Choroid plexus epithelial cell (primary cell): ENCODE data around the gene PICALM.

ENCODE experiments used
- DNase-seq: peaks from one replicate; pipeline ENCODE4 v3.0.0-alpha.2; 2010; ENCODE audit warnings: low read depth
- H3K4me3 ChIP-seq: 2 replicates; pipeline ENCODE4 v1.5.1; 2011; ENCODE audit warnings: low read depth, mild to moderate bottlenecking, control low read depth, low read length, moderate library complexity
- TF ChIP-seq, protein P1 (sequence below): conservative IDR thresholded peaks from 2 replicates; pipeline ENCODE4 v1.5.1; 2011; ENCODE audit warnings: low read depth, mild to moderate bottlenecking, control low read depth, inconsistent platforms, low read length, moderate library complexity

Gene PICALM

GRCh38 chr11:86061483-86062205 lies 7.2 kb downstream of the PICALM start:
- no peak for DNase-seq
- TF ChIP-seq, protein P1, sequence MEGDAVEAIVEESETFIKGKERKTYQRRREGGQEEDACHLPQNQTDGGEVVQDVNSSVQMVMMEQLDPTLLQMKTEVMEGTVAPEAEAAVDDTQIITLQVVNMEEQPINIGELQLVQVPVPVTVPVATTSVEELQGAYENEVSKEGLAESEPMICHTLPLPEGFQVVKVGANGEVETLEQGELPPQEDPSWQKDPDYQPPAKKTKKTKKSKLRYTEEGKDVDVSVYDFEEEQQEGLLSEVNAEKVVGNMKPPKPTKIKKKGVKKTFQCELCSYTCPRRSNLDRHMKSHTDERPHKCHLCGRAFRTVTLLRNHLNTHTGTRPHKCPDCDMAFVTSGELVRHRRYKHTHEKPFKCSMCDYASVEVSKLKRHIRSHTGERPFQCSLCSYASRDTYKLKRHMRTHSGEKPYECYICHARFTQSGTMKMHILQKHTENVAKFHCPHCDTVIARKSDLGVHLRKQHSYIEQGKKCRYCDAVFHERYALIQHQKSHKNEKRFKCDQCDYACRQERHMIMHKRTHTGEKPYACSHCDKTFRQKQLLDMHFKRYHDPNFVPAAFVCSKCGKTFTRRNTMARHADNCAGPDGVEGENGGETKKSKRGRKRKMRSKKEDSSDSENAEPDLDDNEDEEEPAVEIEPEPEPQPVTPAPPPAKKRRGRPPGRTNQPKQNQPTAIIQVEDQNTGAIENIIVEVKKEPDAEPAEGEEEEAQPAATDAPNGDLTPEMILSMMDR: no peak
- H3K4me3 ChIP-seq: no peak overlapping the region

GRCh38 chr11:86060544-86060943 lies 8.3 kb downstream of the PICALM start:
- no peak for DNase-seq
- TF ChIP-seq, protein P1: no peak
- no peak overlapping the region for H3K4me3 ChIP-seq

DNA sequence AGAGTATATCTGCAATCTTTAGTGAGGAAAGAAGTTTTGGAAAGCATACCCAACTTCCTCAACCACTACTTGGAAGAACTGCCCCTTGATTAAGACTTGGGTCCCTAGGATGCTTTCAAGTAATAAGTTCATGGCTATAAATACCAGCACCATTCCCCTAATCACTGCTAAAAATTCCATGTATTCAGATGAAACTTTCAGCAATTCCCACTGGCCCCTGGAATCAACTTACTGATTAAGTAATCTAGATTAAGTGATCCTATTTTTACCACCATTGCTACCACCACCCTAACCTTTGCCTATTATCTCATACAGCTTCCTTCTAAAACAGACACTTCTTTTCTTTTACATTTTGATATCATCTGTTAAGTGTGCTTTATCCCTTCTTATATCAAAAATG lies 10.5 kb downstream of the PICALM start:
- DNase-seq: no peak
- TF ChIP-seq, protein P1: no peak
- H3K4me3 ChIP-seq: no peak overlapping the region

- TF ChIP-seq, protein P1: no peak
- no peak for DNase-seq
Observed at GRCh38 chr11:86056351-86056854, 12.5 kb downstream of the PICALM start.

DNA sequence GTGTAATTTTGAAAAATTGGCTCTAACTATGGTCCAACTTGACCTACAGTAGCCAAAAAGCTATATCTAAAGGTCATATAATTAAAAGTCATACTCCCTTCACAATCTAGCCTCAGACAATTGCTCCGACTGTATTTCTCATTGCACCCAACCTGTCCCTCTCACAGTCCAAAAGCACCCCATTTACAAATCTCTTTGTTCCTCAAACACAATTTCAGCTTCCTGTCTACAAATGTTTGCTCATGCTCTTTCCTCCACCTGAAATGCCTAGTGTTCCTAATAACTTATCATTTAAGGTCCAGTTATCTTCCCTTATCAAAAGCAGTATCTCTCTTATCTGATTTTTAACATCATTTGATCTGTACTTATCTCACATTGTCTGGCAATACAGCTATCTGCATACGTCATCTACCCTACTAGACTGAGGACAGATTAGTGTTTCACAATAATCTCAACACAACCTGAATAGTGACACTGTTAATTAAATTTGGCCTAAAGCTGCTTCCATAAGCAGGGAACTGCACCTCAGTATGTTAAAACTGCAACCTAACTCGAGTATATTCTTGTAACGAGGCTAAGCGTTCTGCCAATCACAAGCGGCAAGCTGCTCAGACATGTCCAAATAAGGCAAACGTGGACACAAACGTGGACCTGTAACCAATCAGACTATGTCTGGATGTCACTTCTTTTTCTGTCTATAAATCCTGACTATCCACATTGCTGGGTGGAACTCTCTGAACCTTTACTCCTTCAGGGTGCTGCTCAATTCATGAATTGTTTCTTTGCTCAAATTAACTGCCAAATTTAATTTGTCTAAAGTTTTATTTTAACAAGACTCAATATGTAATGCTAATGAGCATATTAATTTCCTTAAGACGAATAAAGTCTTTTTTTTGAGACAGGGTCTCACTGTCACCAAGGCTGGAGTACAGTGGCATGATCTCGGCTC lies 15.9 kb downstream of the PICALM start:
- H3K4me3 ChIP-seq: no peak overlapping the region
- DNase-seq: no peak
- TF ChIP-seq, protein P1: no peak

More at GRCh38 chr11:86056351-86056854, 12.5 kb downstream of the PICALM start:
- no peak overlapping the region for H3K4me3 ChIP-seq

DNA sequence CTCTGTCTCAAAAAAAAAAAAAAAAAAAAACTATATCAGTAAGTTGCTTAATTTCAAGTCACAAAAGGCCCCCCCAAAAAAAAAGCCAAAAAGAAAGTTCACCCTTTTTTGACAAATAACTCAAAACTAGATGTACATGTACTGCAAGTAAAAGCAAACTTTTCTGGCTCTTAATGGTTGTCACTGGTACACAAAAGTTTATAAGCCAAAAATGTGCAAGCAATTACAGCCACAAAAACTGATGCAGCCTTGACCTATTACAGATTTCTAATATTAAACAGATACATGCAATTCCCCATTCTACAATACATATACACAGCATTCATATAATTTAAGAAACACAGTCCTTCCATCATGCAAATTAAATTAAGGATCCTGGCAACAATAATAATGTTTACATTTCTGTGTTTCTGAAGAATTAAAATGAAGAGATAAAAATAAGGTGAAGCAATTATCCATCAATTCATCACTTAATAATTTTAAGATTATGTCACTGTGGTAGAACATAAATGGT lies 18.6 kb downstream of the PICALM start:
- TF ChIP-seq, protein P1: no peak
- no peak overlapping the region for H3K4me3 ChIP-seq
- DNase-seq: no peak
